Middle frontal gyrus (tissue), 1 donor: ENCODE data around the gene TBX4.

ENCODE experiments used
- DNase-seq: peaks from one replicate; pipeline ENCODE4 v3.0.0-alpha.2; 2015; ENCODE audit warnings: low spot score; ENCODE audit errors: extremely low spot score

Gene TBX4

GRCh38 chr17:61412860-61413660, 39.2 kb upstream of the TBX4 start:
- DNase-seq, result no peak

- DNase-seq, result no peak
Observed at GRCh38 chr17:61413661-61414126, 38.5 kb upstream of the TBX4 start.

DNA sequence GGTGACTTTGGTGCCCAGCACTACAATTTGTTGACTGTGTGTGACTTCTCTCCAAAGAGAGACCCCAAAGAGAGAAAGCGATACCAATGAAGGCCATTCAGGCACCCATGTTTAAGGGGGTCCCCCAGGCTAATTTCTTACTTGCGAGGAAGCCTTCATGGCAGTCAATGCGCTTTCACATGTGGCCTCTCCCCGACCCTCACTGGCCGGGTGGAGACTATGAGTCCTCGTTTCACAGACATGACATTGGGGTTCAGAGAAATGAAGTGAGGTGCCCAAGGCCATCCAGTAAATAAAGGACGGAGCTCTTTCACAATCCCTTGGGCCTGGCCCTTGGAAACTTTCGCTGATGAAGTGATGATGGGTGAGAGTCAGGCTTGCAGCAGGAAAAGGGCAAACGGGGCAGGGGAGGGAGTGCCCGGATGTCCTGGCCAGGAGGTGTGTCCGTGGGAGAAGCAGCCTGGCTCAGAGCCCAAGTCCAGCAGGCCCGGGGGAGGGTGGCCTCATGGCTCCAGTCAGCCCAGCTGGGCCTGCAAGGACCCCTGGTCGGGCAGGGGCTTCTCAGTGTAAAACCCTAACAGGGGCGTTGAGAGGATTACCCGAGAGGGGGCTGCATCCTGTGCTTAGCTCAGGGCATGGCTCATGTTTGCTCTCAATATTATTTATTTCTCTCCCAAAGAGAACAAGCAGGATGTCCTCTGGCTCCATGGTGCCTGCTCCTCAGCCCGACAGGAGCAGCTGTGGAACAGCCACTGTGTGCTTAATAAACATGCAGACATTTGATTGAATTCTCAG, 37.9 kb upstream of the TBX4 start:
- no peak for DNase-seq

DNA sequence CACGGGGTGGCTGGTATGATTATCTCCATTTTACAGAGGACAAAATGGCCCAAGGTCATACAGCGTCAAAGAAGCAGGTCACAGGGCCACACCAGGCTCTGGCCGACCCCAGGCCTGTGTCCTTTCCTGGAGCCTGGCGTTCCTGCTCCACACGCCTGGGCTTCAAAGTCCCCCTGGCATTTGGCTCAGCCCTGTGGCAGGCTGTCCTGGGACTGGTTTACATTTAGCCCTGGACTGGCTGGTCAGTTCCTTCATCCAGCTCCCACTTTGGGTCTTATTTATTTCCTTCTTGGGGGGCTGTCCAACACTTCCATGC, 37.3 kb upstream of the TBX4 start:
- no peak for DNase-seq

DNA sequence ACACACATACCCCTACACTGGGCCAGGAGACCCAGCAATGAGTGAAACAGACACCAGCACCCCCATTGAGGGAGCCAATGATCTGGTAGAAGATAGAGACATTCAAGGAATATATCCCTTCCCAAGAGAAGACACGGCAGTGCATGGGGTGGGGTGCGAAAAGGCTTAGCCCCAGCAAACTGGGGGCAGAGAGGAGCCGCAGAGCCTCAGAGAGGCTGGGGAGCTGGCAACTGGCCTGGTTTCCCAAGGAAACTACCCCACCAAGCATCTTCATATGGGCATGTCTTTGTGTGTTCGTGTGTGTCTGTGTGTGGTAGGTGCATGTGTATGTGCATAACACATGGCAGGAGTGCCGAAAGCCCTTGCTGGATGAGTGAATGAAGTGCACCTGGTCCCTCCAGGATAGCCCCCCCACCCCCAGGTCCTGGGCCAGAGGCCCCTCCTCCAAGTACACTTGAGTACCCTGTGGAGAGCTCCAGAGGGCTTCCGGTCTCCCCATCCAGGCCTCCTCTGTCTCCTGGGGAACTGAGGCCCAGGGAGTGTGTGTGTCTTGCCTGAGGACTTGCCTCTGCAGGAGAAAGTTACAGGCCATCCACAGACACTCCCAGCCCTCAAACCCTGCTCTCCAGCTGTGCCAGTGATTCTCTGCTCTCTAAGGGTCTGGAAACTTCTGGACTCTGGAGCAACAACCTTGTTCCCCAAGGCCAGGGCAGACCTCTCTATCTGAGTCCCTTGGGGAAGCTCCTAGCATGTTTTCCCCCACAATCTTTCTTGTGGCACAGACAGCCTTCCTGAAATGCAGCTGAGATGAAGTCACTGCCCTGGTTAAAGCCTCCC, 36.6 kb upstream of the TBX4 start:
- no peak for DNase-seq

DNA sequence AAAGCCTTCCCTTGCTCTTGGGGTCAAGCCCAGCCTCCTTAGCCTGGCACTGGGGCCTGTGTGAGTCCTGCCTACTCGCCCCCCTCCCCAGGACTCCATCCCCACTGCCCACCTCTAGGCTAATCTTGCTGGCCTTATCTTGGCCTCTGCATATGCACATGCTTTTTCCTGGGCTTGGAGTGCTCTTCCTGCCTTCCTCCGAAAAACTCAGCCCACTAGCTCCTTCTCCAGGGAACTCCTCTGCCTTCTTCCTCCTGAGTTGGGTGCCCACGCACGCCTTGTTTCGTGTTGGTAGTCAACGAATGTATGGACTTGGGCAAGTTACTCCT, 36.0 kb upstream of the TBX4 start:
- no peak for DNase-seq

- peak; percentile 31 for DNase-seq
Observed at GRCh38 chr17:61416540-61417363, 35.5 kb upstream of the TBX4 start.

- DNase-seq, result no peak
Observed at GRCh38 chr17:61418449-61418848, 33.8 kb upstream of the TBX4 start.

DNA sequence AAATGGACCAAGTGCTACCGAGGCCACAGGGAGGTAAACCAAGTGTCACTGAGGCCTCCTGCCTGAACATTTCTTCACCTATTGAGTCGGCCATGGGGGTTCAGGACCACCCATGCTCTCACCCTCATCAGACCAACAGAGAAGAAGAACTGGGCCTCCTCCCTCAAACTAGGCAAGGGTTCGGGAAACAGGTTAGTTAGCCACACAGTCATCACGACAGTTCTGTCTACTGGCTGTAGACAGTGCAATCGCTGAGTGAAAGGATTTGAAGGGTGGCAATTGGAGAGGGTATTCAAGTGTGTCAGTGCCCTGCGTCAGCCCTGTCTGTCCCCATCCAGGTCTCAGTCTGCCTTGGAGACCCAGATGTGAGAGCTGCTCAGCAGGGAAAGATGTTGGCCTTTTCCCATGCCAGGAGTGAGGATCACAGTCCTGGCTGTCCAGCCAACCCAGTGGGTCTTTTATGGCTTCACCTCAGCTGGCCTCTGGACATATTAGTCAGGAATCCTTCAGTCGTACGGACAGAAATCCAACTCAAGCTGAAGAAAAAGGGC, 32.7 kb upstream of the TBX4 start:
- DNase-seq, result no peak

GRCh38 chr17:61420052-61420451, 32.2 kb upstream of the TBX4 start:
- DNase-seq, result no peak

DNA sequence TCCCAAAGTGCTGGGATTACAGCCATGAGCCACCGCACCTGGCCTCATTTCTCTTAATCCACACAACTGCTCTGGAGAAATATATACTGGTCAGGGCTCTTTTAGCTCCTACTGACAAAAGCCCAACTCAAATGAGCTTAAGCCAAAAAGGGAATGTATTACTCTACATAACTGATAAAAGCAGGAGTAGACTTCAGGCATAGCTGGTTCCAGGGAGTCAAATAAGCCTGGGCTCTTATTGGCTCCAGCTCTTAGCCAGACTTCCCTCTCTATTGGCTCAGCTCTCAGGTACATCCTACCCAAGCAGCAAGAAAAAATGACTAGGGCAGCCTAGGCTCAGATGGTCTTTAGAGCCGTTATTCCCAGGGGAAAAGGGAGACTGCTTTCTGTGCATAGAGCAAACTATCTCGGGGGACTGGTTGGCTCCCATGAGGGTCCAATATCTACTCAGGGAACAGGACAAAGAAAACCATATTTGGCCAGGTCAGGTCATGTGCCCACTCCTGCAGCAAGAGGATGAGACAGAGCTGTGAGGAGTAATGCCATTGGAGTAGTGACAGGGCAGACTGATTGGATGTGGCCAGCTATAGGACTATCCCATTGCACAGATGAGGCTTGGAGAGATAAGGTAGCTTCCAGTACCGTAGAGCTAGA, 31.4 kb upstream of the TBX4 start:
- no peak for DNase-seq

DNA sequence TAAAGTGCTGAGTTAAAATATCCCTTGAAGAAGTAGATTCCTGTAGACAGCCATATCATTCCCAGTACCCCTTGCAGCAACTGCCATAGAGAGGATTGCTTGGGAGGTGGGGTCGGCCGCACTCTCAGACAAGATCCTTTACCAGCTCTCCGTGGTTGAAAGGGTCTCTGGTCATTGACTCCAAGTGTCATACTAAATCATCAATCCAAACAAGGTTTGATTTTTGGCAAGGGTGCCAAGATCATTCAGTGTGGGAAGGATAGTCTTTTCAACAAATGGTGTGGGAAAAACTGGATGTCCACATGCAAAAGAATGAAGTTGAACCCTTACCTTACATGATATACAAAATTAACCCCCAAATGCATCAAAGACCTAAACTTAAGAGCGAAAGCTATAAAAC, 30.8 kb upstream of the TBX4 start:
- no peak for DNase-seq

DNA sequence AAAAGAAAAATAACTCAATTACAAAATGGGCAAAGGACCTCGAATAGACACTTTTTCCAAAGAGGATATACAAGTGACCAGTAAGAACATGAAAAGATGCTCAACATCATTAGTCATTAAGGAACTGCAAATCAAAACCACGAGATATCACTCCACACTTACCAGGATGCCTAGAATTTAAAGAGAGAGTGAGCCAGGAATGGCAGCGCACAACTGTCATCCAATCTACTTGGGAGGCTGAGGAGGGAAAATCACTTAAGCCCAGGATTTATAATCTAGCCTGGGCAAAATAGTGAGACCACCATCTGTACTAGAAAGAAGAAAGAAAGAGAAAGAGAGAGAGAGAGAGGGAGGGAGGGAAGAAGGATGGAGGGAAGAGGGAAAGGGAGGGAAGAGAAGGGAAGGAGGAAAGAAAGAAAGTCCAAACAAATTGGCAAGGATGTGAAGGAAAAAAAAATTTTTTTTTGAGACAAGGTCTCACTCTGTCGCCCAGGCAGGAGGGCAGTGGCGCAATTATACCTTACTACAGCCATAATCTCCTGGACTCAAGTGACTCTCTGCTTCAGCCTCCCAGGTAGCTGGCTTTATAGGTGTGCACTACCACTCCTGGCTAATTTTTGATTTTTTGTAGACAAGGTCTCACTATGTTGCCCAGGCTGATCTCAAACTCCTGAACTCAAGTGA, 30.0 kb upstream of the TBX4 start:
- DNase-seq, result no peak

DNA sequence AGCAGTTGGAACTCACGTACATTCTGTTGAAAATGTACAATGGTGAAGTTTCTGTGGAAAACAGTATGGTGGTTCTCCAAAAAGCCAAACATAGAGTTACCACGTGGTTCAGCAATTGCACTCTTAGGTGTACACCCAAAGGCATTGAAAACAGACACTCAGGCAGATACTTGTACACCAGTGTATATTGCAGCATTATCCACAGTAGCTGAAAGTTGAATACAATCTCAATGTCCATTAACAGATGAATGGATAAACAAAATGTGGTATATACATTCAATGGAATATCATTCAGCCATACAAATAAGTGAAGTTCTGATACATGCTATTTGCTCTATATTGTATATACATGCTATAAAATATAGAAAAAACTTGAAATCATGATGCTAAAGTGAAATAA, 29.4 kb upstream of the TBX4 start:
- no peak for DNase-seq

- DNase-seq, result no peak
Observed at GRCh38 chr17:61423967-61424649, 28.1 kb upstream of the TBX4 start.

DNA sequence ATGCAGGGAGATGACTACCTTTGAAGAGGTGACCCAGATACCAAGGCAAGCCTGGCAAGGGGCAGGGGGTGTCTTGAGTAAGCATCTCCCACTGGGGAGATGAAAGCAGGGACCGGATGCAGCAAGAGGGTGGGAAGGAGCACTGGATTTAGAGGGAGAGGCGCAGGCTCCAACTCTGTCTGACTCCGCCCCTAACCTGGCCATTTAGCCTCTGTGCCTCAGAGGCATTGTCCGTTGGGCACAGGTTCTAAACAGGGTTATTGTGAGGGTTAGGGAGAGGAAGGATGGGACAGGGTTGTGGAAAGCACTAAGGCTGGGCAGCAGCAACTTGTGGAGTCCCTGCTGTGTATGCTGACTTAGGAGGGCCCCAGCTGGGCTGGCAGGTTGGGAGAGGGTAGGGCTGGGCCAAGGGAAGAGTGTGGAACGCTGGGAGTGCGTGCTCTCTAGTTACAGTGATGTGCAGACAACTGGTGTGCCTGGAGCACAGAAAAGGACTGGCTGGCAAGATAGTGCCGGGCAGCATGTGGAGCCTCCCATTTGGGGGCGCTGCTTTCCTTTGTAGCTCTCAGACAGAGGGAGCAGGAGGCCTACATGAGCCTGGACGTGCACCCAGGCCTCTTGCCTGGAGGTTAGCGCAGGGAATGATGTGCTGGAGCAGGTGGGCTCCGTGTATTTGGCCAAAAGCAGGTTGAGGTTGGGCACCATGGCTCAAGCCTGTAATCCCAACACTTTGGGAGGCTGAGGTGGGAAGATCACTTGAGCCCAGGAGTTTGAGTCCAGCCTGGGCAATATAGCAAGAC, 26.3 kb upstream of the TBX4 start:
- DNase-seq, result no peak

- DNase-seq, result no peak
Observed at GRCh38 chr17:61426482-61427304, 25.5 kb upstream of the TBX4 start.

- no peak for DNase-seq
Observed at GRCh38 chr17:61427567-61427966, 24.7 kb upstream of the TBX4 start.
